ENCODE measurements around the gene TRIM47.

DNA sequence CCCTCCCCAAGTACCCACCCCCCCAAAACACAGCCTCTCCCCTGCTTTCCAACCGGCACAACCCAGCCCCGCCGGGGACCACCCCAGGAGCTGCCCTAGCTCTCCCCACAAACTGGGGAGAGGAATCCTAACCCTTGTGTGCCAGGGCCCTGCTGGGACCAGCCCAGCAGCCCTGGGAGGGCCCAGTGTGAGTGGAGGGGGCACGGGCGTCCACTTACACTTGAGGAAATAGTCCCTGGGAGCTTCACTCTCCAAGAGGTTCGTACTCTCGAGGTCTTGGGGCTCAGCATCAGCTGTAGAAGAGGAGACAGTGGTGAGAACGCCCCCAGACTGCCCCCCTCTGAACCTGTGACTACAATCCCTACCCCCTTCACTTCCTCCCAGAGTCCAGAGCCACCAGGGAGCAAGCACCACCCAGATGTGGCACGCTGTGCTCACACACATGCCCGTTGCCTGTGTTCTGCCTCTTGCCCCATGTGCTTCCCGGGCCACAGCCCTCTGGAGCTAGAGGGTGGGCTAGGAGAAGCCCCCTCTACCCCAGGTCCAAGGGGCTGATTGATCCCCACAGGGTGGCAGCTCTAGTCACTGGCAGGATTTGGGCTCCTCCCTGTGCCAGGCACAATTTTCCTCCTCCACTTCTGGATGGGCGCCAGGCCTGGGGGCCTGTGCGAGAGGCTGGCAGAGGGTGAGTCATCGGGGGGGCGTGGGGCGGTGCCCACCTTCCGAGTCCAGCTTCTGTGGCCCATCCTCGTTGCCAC, 3.0 kb downstream of the TRIM47 start:
- TF ChIP-seq GABPA (IDR thresholded peaks at IDR 0.05; ENCODE audit: low read depth, low read length) (no peak), GABPA (CRISPR knock-in tag; IDR thresholded peaks at IDR 0.05; ENCODE audit: low read depth) (no peak), KAT7 (CRISPR knock-in tag; IDR thresholded peaks at IDR 0.05; ENCODE audit: borderline replicate concordance) (no peak), ARNT (IDR thresholded peaks at IDR 0.05) (no peak), RBAK (CRISPR knock-in tag; IDR thresholded peaks at IDR 0.05) (no peak), PRMT3 (CRISPR knock-in tag; IDR thresholded peaks at IDR 0.05; ENCODE audit: borderline replicate concordance, low read depth) (no peak), ZBTB7B (CRISPR knock-in tag; IDR thresholded peaks at IDR 0.05) (no peak), FLYWCH1 (CRISPR knock-in tag; IDR thresholded peaks at IDR 0.05) (no peak), EZH2 (conservative IDR thresholded peaks at IDR 0.05; ENCODE audit: low read depth, low read length) (no peak), TP53 (CRISPR knock-in tag; conservative IDR thresholded peaks at IDR 0.05) (no peak)
- TF ChIP-seq, protein P1, sequence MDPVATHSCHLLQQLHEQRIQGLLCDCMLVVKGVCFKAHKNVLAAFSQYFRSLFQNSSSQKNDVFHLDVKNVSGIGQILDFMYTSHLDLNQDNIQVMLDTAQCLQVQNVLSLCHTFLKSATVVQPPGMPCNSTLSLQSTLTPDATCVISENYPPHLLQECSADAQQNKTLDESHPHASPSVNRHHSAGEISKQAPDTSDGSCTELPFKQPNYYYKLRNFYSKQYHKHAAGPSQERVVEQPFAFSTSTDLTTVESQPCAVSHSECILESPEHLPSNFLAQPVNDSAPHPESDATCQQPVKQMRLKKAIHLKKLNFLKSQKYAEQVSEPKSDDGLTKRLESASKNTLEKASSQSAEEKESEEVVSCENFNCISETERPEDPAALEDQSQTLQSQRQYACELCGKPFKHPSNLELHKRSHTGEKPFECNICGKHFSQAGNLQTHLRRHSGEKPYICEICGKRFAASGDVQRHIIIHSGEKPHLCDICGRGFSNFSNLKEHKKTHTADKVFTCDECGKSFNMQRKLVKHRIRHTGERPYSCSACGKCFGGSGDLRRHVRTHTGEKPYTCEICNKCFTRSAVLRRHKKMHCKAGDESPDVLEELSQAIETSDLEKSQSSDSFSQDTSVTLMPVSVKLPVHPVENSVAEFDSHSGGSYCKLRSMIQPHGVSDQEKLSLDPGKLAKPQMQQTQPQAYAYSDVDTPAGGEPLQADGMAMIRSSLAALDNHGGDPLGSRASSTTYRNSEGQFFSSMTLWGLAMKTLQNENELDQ (CRISPR knock-in tag; IDR thresholded peaks at IDR 0.05; ENCODE audit: borderline replicate concordance): no peak

All from HepG2 (cell line).